Body of pancreas (tissue), 4 donors: ENCODE measurements around the gene CAPZA2.

Experiments used
- POLR2A ChIP-seq, 3 donors: fragments of 450-650 bp; IDR thresholded peaks; one replicate each; pipeline ENCODE4 v1.6.1; 2016; ENCODE audit warnings: antibody characterized with exemption in 3 of 3, mild to moderate bottlenecking in 2 of 3
- TF ChIP-seq, protein P1 (sequence below), 7 experiments: fragments of 450-650 bp in 4 of 7; fragments of 200-600 bp in 3 of 7; sonication (generic) in 3 of 7; IDR thresholded peaks; one replicate each; pipeline ENCODE4 v1.5.1; 2016 to 2019; ENCODE audit warnings: antibody characterized with exemption in 7 of 7

DNA sequence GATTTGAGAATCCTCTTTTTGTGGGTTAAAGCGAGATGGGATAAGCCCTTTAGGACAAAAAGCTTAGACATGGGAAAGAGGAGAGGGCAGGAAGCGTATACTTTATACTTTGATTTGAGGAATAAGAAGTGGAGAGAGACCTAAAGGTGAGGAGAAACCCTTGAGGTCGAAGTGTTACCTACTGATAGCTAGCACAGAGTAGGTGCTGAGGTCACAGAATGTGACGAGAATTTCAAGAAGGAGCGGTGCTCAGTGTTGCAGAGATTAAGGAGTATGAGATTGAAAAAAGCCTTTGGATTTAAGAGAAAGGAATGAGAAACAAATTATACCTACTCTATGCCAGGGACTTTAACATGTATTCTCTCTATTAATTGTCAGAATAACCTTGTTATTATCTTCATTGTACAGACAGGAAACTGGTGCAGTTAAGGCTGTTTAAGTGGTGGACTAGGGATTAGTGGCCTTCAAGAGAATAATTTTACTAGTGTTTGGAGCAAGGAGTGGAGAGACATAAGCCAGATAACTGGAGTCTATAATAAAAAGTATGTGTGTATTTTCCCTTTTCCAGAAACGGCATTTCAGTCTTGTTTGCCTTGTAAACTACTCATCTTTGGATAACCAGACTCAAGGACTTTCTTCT, 8.8 kb downstream of the CAPZA2 start:
- TF ChIP-seq, protein P1, sequence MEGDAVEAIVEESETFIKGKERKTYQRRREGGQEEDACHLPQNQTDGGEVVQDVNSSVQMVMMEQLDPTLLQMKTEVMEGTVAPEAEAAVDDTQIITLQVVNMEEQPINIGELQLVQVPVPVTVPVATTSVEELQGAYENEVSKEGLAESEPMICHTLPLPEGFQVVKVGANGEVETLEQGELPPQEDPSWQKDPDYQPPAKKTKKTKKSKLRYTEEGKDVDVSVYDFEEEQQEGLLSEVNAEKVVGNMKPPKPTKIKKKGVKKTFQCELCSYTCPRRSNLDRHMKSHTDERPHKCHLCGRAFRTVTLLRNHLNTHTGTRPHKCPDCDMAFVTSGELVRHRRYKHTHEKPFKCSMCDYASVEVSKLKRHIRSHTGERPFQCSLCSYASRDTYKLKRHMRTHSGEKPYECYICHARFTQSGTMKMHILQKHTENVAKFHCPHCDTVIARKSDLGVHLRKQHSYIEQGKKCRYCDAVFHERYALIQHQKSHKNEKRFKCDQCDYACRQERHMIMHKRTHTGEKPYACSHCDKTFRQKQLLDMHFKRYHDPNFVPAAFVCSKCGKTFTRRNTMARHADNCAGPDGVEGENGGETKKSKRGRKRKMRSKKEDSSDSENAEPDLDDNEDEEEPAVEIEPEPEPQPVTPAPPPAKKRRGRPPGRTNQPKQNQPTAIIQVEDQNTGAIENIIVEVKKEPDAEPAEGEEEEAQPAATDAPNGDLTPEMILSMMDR (IDR thresholded peaks at IDR 0.05): no peak
- no peak for TF ChIP-seq POLR2A (IDR thresholded peaks at IDR 0.05)
